GM18907 (cell line): ENCODE data around the gene PRR5.

Experiments used
- ATAC-seq: cut with Tn5 transposase; IDR thresholded peaks from one replicate; pipeline ENCODE4 v1.9.1; 2021; ENCODE audit warnings: mild to moderate bottlenecking, moderate library complexity; ENCODE audit not compliant: unreplicated experiment

The PRR5 gene

DNA sequence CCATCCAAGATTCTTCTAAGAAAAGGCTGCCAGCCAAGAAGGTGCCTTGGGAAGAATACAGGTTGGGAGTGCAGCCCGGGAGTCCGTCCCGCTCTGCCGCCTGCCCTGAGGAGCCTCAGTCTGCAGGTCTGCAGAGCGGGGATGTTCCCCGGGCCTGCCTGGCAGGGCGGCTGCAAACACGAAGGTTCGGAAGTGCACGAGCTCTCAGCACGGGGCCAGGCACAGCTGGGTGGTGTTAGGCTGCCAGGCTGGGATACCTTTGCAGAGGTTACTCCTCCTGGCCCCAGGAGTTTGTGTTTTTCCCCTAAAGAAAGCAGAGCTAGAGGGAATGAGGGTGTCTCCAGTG is 9.4 kb upstream of the PRR5 start:
- ATAC-seq = no peak

DNA sequence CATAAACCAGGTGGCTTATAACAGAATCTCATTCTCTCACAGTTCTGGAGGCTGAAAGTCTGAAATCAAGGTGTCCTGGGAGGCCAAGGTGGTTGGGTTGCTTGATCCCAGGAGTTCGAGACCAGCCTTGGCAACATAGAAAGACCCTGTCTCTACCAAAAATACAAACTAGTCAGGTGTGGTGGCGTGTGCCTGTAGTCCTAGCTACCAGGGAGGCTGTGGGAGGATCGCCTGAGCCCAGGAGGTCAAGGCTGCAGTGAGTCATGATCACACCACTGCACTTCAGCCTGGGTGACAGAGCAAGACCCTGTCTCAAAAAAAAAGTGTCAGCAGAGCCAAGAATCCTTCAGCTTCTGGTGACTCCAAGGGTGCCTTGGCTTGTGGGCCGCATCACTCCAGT is 8.9 kb upstream of the PRR5 start:
- no peak for ATAC-seq

DNA sequence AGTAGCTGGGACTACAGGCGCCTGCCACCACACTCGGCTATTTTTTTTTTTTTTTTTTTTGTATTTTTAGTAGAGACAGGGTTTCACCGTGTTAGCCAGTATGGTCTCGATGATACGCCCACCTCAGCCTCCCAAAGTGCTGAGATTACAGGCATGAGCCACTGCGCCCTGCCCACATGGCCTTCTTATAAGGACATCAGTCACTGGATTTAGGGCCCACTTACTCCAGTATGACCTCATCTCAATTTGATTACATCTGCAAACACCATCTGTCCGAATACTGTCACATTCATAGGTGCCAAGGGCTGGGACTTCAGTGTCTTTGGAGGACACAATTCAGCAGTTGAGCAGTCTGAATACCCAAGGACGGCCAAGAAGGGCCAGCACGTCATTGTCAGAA is 8.2 kb upstream of the PRR5 start:
- ATAC-seq = no peak

DNA sequence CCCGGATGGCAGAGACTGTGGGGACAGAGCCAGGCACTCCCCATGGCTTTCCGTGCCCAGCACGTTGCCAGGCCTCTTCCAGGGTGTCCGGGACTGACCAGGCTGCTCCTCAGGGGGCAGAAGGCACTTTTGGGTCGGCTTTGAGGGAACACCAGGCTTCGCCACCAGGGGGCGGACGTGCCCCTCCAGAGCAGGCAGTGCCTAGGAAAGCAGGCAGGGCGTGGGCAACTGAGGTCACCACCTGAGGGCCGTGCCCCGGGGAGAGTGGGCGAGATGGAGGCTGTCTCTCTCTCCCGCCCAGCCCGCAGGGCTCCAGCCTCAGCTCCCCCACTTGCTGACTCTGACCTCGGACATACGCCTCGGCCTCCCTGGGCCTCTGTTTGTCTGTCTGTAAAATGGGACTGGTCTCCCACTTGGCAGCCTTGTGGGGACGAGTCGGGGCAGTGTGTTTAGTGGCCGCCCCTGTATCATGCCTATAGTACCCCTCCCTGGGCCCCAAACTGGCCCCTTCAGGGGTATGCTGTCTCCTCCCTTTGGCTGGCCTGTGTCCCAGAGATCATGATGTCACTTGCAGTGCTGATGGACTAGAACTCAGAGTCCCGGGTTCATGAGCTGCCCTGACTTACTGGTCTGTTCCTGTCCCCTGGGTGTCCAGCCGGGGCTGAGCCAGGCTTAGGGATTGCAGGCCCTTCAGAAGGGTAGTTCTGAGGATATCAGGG is 4.4 kb upstream of the PRR5 start:
- ATAC-seq = no peak

DNA sequence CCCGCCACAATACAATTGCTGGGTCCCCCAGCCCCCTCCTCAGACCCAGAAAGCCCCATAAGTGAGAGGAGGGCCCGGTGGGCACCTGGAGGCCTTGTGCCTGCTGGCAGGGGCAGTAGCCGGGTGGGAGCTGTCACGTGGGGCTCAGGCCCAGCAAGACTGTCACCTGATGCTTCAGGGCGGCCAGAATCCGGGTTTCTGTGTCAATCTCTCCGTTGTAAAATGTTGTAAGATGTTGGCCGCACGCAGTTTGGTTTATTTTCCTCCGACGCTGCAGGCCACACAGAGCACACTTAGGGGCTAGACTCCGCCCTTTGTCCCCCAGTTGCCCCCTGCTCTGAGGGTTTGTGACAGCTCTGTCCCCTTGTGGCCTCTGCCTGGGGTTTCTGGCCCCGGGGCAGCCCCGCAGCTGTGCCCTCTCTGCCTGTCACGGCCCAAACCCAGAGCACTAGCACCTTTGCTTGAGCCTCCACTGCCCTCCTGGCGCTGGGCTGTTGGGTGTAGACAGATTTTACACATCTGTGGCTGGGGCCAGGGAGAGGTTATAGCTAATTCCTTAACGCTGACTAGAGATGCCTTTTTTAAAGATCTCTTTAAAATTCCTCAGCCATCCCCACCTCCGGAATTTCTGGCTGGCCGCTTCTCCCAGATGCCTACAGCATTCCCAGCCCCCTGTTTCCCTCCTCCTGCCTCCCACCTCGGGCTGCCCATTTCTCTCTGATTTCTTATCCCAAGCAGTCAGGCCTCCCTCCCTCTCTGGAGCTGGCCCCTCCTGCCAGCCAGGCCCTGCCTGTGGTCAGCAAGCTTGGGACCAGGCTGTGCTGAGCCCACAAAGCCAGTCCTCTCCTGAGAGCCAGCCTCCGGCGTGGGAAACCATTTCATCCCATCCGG is 3.2 kb upstream of the PRR5 start:
- no peak for ATAC-seq

DNA sequence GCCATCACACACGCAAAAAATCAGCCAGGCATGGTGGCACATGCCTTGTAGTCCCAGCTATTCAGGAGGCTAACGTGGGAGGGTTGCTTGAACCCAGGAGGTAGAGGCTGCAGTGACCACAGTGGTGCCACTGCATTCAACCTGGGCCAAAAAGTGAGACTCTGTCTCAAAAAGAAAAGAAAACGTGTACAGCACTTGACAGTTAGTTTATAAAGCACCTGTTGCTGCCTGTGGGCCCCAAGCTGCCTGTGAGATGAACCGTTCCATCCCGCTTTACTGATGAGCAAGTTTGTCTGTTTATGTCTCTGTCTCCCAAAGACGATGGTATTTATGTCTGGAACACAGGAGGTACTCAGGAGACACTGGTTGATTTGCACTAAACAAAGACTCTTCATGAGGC is 1.5 kb upstream of the PRR5 start:
- no peak for ATAC-seq

DNA sequence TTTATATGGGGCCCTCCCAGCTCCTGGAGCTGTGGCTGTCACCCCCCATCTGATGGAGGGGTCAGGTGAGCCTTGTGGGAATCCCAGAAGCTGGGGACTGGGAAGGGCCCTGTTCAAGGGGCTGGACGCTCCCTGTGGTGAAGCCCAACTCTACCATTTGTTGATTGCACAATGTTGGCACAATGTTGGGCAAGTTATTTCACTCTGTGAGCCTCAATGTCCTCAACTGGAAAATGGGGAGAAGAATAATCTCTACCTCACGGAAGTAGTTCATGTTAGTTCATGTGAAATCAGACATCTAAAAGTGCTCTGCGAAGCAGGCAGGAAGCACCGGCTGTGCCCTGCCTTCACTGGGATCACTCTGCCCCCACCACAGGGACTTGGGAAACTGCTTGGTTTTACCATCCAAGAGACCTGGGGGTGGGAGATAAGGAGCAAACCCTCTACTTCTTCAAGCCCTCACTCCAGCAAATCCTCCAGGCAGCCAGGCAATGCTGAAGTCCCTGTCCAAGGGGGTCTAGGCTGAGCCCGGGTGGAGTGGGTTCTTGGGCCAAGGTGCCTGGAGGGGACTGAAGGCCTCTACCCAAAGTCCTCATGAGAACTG is 715 bp upstream of the PRR5 start:
- ATAC-seq = no peak

DNA sequence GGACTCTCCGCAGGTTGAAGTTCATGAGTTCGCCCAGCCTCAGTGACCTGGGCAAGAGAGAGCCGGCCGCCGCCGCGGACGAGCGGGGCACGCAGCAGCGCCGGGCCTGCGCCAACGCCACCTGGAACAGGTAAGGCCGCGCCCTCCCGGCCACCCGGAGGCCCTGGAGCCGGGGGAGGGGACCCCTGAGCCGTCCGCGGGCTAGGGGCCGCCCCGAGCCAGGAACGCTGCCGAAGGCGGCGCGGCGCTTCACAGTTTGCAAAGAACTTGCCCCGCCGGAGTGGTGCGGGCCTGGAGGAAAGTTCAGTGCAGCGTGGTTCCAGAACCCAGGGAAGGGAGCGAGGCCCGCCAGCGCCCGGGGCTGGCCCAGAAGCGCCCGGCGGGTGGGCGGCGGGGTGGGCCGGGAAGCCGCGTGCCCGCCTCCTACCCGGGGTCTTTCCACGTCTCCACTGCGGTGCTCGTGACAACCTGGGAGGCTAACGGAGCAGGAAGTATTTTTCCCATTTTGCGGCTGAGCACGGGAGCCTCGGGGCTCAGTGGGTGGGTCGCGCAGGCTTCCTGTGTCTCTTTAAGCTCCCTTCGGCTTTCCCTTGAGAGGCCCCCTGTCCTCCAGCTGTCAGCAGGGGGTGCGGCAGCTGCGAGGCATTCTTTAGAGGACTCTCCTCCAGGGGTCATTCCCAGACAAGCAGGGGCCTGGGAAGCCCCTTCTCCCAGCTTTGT is 635 bp downstream of the PRR5 start:
- ATAC-seq = peak; percentile 32

DNA sequence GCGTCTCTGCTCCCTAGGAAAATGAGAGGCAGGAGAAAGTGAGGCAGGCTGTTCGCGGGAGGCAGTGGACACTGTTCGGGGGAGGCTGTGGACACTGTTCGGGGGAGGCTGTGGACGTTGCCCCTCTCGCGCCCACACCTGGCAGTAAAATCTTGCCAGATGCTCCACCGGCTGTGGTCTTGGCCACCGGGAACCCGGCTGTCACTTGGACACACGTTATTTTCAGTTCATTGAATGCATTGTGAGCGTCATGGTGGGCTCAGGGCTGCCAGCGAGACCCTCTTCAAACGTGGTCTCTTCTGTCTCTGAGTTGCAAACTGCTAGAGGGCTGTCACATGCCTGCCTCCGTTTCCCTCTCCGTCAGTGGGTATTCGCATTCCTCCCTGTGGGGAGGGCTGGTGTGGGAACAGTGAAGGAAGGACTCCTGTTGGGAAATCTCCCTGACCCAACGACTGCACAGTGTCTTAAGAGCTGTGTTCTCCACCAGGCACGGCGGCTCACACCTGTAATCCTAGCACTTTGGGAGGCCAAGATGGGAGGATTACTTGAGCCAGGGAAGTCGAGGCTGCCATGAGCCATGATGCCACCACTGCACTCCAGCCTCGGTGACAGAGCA is 1.4 kb downstream of the PRR5 start:
- no peak for ATAC-seq

DNA sequence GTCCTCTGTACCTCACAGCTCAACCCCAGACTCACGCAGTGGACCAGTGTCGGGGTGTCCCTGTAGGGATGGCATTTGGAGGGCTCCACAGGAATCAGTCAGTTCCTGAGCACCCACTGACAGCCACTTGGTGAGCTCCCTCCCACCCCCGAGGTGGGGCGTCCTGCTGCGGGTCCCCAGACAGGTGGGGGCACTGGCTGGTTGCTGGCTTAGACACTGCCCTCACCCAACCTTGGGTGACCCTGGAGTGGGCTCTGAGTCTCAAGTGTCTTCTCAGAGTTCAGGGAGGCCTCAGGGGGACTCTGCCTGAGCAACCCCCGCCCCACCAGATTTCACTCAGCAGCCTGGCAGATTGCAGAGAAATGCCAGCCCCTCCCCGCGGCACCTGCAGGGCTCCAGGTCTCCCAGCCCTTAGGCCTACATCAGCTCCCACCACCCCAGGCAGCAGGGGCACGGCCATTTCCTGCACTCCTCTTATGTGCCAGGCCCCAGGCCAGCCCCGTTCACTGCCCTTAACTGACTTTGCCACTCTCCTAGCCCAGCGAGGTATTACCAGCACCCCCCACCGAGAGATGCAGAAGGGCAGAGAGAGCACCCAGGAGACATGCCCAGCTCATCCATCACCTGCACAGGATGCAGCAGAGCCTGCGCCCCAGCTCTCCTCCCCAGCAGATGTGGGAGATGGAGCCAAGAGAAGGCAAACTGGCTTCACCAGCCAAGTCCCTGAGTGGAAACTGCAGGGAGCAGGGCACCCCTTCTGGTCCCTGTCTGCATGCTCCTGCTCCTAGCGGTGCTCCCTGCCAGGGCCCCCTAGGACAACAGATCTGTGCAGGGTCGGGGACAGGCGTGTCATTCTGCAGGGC is 2.4 kb downstream of the PRR5 start:
- ATAC-seq = no peak

DNA sequence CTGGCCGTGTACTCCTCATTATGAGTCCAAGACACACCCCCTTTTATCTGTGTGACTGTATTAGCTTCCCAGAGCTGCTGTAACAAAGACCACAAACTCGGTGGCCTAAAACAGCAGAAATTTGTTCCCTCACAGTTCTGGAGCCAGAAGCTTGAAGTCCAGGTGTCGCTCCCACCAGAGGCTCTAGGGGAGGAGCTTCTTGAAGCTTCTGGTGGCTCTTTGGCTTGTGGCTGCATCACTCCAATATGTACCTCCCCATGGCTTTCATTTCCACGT is 3.0 kb downstream of the PRR5 start:
- no peak for ATAC-seq

DNA sequence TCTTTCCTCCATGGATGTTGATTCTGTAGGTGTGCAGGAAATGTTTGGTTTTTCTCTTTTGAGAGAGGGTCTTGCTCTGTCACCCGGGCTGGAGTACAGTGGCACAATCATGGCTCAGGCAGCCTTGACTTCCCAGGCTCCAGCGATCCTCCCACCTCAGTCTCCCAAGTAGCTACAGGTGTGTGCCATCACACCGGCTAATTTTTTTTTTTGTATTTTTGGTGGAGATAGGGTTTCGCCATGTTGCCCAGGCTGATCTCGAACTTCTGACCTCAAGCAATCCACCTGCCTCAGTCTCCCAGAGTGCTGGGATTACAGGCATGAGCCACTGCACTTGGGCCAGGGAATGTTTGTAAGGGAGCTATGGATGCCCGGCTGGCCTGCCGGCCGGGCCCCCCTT is 4.5 kb downstream of the PRR5 start:
- no peak for ATAC-seq

DNA sequence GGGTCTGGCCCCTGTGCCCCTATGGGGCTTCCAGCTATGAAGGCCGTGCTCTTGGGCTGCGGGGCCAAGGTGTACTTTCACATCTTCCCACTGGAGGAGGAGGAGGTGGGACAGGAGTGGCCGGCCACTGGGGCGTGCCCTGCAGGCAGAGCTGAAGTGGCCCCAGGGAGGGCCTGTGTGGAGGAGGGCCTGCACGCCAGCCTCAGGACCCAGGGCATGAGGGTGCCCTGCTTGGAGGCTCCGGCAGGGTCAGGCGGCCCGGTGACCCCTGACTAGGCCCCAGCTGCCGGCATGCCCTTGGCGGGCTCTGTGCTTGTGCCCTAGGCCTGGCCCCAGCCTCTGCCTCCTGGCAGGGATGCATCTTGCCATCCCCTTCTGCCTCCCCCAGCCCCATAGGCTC is 5.2 kb downstream of the PRR5 start:
- ATAC-seq = no peak

DNA sequence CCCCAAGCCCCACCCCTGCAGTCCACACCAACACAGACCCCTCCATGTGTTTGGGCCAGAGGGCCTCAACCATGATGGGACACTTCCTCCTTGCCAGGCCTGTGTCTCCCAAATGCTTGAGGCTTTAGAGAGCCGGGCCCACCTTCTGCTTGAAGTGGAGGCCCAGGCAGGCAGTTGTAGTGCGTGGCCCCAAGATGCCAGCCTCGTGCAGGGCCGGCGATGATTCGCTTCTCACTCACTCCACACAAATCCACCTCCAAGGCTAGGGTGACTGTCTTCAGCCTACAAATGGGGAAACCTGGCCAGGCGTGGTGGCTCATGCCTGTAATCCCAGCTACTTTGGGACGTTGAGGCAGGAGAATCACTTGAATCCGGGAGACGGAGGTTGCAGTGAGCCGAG is 5.7 kb downstream of the PRR5 start:
- no peak for ATAC-seq

DNA sequence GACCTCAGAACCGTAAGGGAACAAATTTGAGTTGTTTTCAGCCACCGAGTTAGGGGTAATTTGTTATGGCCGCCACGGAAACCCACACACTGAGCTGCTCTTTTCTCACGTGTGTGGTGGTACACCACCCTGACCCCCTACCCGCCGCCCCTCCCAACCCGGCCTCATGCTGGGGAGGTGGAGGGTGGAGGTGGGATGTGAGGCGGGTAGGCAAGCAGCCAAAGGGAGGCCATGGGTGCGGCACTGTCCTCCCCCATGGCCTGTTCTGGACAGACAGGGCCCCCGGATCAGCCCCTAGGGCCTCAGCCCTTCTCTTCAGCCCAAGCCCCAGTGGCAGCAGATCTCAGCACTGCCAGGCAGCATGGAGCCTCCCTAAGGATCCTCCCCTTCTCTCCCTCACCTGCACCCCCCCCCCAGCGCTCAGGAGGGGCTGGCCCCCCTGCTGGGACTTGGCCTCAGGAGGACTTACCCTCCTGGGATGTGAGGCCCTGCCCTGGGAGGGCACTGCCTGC is 7.9 kb downstream of the PRR5 start:
- ATAC-seq = no peak

DNA sequence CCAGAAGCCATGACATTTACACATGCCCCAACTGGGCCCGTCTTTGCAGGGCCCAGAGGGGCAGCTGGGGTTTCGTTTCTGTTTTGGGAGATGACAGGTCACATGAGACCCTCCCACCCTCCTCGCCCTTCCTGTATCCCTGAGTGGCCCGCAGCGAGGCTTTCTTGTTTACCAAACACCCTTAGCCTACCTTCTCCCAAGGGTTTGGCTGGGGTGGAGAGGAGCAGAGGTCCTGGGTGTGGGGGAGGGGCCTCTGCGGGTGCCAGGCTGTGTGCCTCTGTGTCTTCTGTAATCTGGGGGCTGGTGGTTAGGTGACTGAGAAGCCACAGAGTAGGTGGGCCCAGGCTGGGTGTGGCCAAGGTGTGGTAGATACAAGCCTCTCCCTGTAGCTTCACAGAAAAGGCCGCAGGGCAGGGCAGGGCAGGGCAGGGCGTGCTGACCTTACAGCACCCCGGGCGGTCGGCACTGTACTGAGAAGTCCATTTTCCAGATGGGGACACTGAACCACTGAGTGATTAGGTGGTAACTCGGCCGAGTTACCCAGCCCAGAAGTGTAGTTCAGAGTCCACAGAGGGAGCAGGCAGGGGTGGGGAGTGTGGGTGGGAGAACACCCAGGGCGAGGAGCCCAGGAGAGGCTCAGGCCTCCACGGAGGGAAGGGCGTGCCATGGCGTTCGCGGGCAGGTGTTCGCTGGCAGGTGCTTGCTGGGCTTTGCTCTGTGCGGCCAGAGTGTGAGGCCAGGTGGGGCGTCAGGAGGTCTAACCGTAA is 8.7 kb downstream of the PRR5 start:
- no peak for ATAC-seq

DNA sequence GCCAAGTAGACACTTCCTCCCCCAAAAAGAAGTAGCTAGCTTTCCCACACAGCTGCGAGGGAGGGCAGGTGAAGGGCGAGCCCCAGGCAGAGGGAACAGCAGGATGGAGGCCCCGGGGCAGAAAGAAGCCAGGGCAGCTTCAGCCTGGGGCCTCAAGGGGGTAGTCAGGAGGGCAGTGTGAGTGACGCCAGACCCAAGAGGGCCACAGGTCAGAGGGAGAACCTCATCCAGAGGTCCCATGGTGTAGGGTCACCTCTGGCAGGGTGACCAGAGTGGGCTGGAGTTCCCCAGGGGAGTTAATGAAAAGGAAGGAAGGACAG is 9.2 kb downstream of the PRR5 start:
- ATAC-seq = no peak

DNA sequence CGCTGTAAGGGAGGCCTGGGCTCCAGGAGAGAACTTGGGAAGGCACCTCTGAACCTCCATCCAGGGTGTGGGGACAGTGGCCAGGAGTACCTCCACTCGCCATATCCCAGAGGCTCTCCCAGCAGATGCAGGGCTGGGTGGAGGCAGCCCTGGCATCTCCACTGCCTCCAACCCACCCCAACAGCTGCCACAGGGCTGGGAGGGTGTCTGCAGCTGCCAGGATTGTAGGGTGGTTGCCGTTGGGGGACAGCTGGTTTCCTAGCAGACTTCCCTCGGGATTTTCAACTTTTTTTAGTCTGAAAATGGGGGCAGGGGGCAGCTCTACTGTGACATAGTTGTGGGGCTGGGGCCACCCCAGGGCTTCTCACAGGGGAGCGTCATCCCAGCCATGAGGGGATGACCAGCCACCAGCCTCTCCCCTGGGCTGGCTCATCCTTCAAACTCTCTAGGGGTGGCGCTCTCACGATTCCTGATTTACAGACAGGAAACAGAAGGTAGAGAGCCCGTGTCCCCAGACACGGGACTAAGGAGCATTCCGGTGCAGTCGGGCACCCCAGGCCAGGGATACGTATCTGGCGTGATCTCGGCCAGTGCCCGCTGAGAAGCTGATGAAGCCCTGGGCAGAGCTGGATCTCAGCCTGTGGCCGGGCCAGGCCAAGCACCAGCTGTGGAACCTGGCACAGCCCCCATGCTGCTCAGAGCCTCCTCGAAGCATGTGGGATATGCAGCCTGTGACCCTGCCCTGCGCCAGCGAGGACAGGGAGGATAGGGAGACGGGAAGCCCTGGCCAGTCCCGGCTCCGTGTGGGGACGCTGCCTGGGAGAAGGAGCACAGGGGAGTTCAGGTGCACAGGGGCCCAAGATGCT is 9.9 kb downstream of the PRR5 start:
- ATAC-seq = no peak

DNA sequence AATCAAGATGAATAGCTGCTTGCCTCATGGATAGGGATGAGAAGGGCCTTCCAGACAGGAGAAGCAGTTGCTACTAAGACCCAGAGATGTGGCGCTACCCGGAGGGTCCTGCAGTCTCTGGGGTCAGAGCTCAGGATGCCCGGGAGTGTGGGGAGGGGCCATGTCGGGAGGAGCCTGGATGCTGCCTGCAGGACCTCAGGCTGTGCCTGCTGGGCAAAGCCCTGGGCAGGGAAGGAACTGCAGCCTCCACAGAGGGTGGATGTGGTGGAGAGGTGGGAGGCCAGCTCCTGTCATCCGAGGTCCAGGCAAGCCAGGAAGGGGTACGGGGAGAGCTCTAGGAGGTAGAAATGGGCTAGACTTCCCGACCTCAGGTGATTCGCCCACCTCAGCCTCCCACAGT is 11.0 kb downstream of the PRR5 start:
- no peak for ATAC-seq
